ENCODE results near the gene AGPS. TPM values are rescaled to one million over a fixed set of nuclear protein-coding genes. Genes with fewer than 3 reads are reported as not detected.
"Not testable (repeated sequence)": the region's sequence is repeated elsewhere in the genome, so short reads cannot be mapped to it uniquely, and the experiment has no call there.

AGPS gene
- total RNA-seq, 1 experiment from 2014 or later, result 28.4 TPM

DNA sequence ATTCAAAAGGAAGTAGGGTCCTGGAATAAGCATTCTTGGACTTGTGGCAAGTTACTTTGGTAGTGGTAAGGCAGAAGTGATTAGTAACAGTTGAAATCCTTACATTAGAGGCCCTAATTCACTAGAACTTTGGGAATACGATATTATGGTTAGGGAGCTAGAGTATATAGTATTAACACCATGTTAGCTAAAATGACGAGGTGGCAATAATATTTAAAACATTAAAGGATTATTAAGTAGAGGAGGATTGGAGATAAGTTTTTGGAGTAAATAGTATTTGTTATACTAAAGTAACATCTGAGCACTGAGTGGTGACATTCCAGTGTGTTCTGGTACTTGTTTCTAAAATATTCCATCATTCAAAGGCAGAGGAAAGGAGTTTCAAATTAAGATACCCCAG, 91.0 kb downstream of the AGPS start:
- Histone ChIP-seq H3K27me3 (ENCODE audit: control insufficient read depth, insufficient read depth, low read length) (no peaks in the 10 kb centered on the region), H3K4me3 (ENCODE audit: insufficient read depth, low read depth, low read length) (no peak overlapping the region), H3K36me3 (replicated peaks; ENCODE audit: control insufficient read depth, insufficient read depth, low read length) (no peaks in the 10 kb centered on the region)
- no peak for DNase-seq

- H3K4me3 ChIP-seq (ENCODE audit: insufficient read depth, low read depth, low read length), result no peak overlapping the region
- DNase-seq, result no peak
These were observed 91.7 kb downstream of the AGPS start for GRCh38 chr2:177484180-177484795.

GRCh38 chr2:177485657-177486056, 93.1 kb downstream of the AGPS start:
- not testable (repeated sequence) for H3K27me3 ChIP-seq (ENCODE audit: control insufficient read depth, insufficient read depth, low read length); H3K4me3 ChIP-seq (ENCODE audit: insufficient read depth, low read depth, low read length); H3K36me3 ChIP-seq (replicated peaks; ENCODE audit: control insufficient read depth, insufficient read depth, low read length); DNase-seq

More at GRCh38 chr2:177484180-177484795, 91.7 kb downstream of the AGPS start:
- H3K27me3 ChIP-seq (ENCODE audit: control insufficient read depth, insufficient read depth, low read length), result no peaks in the 10 kb centered on the region
- no peaks in the 10 kb centered on the region for H3K36me3 ChIP-seq (replicated peaks; ENCODE audit: control insufficient read depth, insufficient read depth, low read length)

GRCh38 chr2:177489719-177490301, 97.2 kb downstream of the AGPS start:
- DNase-seq, result peak; percentile 13
- Histone ChIP-seq H3K27me3 (ENCODE audit: control insufficient read depth, insufficient read depth, low read length) (no peaks in the 10 kb centered on the region), H3K4me3 (ENCODE audit: insufficient read depth, low read depth, low read length) (no peak overlapping the region), H3K36me3 (replicated peaks; ENCODE audit: control insufficient read depth, insufficient read depth, low read length) (no peaks in the 10 kb centered on the region; the same call in none of the 2 replicates)

DNA sequence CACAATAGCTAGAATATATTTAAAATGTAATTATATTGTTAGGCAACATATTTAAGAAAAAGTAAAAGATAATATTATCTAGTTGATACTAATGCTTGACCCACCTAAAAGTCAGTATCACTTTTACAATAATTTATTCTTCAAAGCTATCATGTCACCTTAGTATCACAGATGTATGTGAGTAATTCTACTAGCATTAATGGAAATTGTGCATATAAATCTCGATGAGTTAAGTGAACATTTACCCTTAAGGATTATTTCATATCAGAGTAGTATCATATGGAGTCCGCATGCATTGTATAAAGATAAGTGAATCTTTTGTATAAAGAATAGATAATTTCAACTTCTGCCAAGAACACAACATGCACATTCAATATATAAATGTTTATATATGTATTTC, 103.4 kb downstream of the AGPS start:
- no peak for DNase-seq
- Histone ChIP-seq H3K36me3 (replicated peaks; ENCODE audit: control insufficient read depth, insufficient read depth, low read length) (no peaks in the 10 kb centered on the region; the same call in none of the 2 replicates), H3K27me3 (ENCODE audit: control insufficient read depth, insufficient read depth, low read length) (no peaks in the 10 kb centered on the region), H3K4me3 (ENCODE audit: insufficient read depth, low read depth, low read length) (no peak overlapping the region)

DNA sequence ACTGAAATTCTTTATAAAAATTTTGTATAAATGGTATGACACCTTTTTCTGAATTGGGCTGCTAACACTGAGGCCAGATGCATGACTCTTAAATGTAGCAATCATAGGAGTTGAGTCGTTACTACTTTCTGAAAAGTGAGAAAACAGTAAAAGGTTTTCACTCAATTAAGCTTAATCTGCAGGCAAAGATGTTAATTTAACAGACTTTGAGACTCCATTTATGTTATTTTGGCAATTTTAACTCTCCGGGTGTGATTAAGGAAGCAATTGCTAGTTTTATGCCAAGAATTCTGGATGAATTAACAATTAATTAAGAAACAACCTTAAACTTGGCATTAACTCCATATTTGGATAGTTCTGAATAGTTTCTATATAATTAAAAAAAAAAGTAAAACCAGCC, 104.3 kb downstream of the AGPS start:
- no peak for DNase-seq
- no peaks in the 10 kb centered on the region for H3K27me3 ChIP-seq (ENCODE audit: control insufficient read depth, insufficient read depth, low read length)

GRCh38 chr2:177501186-177501585, 108.6 kb downstream of the AGPS start:
- Histone ChIP-seq H3K27me3 (ENCODE audit: control insufficient read depth, insufficient read depth, low read length) (no peaks in the 10 kb centered on the region), H3K36me3 (replicated peaks; ENCODE audit: control insufficient read depth, insufficient read depth, low read length) (no peaks in the 10 kb centered on the region), H3K4me3 (ENCODE audit: insufficient read depth, low read depth, low read length) (no peak overlapping the region)
- DNase-seq, result no peak

More for the DNA sequence above, 104.3 kb downstream of the AGPS start:
- Histone ChIP-seq H3K36me3 (replicated peaks; ENCODE audit: control insufficient read depth, insufficient read depth, low read length) (no peaks in the 10 kb centered on the region; the same call in none of the 2 replicates), H3K4me3 (ENCODE audit: insufficient read depth, low read depth, low read length) (no peak overlapping the region)

GRCh38 chr2:177506505-177506904, 113.9 kb downstream of the AGPS start:
- no peak for DNase-seq
- no peaks in the 10 kb centered on the region for H3K36me3 ChIP-seq (replicated peaks; ENCODE audit: control insufficient read depth, insufficient read depth, low read length)
- H3K27me3 ChIP-seq (ENCODE audit: control insufficient read depth, insufficient read depth, low read length), result no peaks in the 10 kb centered on the region
- H3K4me3 ChIP-seq (ENCODE audit: insufficient read depth, low read depth, low read length), result no peak overlapping the region

DNA sequence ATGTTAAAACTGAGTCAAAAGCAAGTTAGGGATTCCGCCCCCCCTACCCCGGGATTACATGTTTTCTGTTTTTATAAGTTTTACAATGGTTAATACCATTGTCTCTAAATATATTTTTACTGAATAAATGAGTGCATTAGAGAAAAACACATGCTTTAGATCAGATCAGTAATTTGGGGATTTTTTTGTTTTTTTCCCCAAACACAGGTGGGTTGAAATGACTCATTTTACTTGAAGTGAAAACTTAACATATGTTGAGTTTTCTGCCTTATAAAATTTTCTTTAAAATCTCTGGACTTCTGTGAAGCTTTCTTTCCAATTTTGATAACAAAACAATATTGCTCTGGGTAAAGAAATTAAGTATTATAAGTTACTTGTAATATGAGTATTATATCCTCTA, 114.4 kb downstream of the AGPS start:
- H3K27me3 ChIP-seq (ENCODE audit: control insufficient read depth, insufficient read depth, low read length), result no peaks in the 10 kb centered on the region

GRCh38 chr2:177516824-177517544, 124.4 kb downstream of the AGPS start:
- Histone ChIP-seq H3K27me3 (ENCODE audit: control insufficient read depth, insufficient read depth, low read length) (no peaks in the 10 kb centered on the region), H3K36me3 (replicated peaks; ENCODE audit: control insufficient read depth, insufficient read depth, low read length) (no peaks in the 10 kb centered on the region), H3K4me3 (ENCODE audit: insufficient read depth, low read depth, low read length) (no peak overlapping the region)
- no peak for DNase-seq

More for the DNA sequence above, 114.4 kb downstream of the AGPS start:
- DNase-seq, result no peak
- H3K4me3 ChIP-seq (ENCODE audit: insufficient read depth, low read depth, low read length), result no peak overlapping the region
- H3K36me3 ChIP-seq (replicated peaks; ENCODE audit: control insufficient read depth, insufficient read depth, low read length), result no peaks in the 10 kb centered on the region

DNA sequence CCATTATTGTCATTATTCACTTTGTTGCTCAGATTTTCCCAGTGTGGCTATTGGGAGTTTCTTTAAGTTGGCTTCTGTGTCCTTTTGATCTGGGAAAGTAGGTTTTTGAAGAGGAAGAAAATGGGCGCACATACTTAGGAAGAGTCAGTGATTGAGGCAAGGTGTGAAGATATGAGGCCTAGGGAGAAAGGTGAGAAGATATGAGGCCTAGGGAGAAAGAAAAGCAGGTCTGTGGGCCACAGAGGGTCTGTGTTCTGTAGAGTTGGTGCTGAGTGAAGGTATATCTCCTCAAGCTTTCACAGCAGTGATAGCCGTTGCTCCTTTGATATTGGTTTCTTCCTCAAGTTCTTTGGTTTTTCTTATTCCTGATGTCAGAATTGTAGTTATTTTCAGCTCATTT, 126.2 kb downstream of the AGPS start:
- no peaks in the 10 kb centered on the region for H3K27me3 ChIP-seq (ENCODE audit: control insufficient read depth, insufficient read depth, low read length)
- H3K4me3 ChIP-seq (ENCODE audit: insufficient read depth, low read depth, low read length), result no peak overlapping the region
- DNase-seq, result no peak
- H3K36me3 ChIP-seq (replicated peaks; ENCODE audit: control insufficient read depth, insufficient read depth, low read length), result no peaks in the 10 kb centered on the region

DNA sequence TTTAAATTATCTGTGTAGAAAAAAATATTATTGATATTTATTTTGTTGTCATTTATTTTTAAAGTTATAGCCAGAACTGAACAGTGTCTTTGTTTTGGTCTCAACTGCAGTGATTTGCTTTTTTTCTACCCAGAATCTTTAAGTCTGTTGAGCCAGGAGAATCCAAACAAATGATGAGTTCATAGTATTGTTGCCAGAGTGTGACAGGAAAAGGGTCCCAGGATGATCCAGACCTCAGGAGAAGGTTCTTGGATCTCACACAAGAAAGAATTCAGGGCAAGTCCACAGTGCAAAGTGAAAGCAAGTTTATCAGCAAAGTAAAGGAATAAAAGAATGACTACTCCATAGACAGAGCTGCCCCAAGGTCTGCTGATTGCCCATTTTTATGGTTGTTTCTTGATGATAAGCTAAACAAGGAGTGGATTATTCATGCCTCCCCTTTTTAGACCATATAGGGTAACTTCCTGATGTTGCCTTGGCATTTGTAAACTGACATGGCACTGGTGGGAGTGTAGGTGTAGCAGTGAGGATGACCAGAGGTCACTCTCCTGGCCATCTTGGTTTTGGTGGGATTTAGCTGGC, 127.1 kb downstream of the AGPS start:
- Histone ChIP-seq H3K27me3 (ENCODE audit: control insufficient read depth, insufficient read depth, low read length) (no peaks in the 10 kb centered on the region), H3K4me3 (ENCODE audit: insufficient read depth, low read depth, low read length) (no peak overlapping the region), H3K36me3 (replicated peaks; ENCODE audit: control insufficient read depth, insufficient read depth, low read length) (no peaks in the 10 kb centered on the region)
- no peak for DNase-seq

DNA sequence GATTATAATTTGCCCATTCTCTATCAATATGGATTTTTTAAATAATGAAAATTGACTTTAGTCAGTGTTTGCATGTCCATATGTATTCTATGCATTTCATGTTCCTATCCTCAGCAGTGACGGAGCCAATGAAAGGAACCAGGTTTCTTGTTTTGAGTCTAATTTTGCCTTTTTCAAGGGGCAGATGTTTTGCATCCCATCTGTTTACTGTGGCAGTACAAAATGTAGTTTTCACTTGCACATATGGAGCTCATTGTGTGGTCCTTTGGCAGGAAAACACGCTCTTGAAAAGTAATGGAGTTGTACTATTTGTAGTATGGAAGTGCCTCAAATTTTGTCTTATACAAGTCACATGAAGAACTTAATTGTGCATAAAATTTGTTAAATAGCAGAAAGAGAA, 127.8 kb downstream of the AGPS start:
- no peak overlapping the region for H3K4me3 ChIP-seq (ENCODE audit: insufficient read depth, low read depth, low read length)
- DNase-seq, result no peak
- H3K27me3 ChIP-seq (ENCODE audit: control insufficient read depth, insufficient read depth, low read length), result no peaks in the 10 kb centered on the region
- H3K36me3 ChIP-seq (replicated peaks; ENCODE audit: control insufficient read depth, insufficient read depth, low read length), result no peaks in the 10 kb centered on the region

DNA sequence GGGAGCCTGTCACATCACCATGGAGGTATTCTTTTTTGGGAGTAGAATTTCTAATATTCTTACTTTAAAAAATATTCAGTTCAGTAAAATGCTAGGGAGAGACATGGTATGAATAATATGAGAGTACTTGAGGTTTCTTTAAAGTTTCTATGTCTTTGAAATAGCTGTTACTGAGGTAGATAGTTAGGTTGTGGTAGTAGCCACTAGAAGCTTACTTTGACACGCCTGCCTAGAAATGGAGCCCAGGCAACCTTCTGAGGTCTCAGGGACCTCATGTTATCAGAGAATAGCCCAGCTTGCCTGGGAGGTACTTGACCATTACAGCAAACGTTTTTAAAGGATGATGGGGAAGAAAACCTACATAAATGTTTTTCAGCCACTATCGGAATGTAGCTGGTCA, 131.2 kb downstream of the AGPS start:
- no peak overlapping the region for H3K4me3 ChIP-seq (ENCODE audit: insufficient read depth, low read depth, low read length)
- DNase-seq, result no peak
- H3K36me3 ChIP-seq (replicated peaks; ENCODE audit: control insufficient read depth, insufficient read depth, low read length), result no peaks in the 10 kb centered on the region
- no peaks in the 10 kb centered on the region for H3K27me3 ChIP-seq (ENCODE audit: control insufficient read depth, insufficient read depth, low read length)
